GM10266 (cell line): ENCODE results near the gene TBC1D20.

Source experiments
- DNase-seq: peaks from one replicate; pipeline ENCODE4 v3.0.0; 2012; ENCODE audit errors: extremely low spot score
- CTCF ChIP-seq: IDR thresholded peaks from 2 replicates; pipeline ENCODE4 v1.5.1; 2012; ENCODE audit warnings: mild to moderate bottlenecking, low read depth; ENCODE audit not compliant: control insufficient read depth, insufficient read depth; ENCODE audit errors: missing control alignments

The TBC1D20 gene

GRCh38 chr20:401682-402495 is 60.4 kb downstream of the TBC1D20 start:
- TF ChIP-seq CTCF: no peak
- no peak for DNase-seq

- TF ChIP-seq CTCF: no peak
- no peak for DNase-seq
Observed at GRCh38 chr20:400454-401275, 61.7 kb downstream of the TBC1D20 start.

GRCh38 chr20:400128-400453 is 62.2 kb downstream of the TBC1D20 start:
- no peak for TF ChIP-seq CTCF

GRCh38 chr20:399182-399707 is 63.1 kb downstream of the TBC1D20 start:
- TF ChIP-seq CTCF: no peak

More at GRCh38 chr20:400128-400453, 62.2 kb downstream of the TBC1D20 start:
- DNase-seq: no peak

GRCh38 chr20:397432-398237 is 64.7 kb downstream of the TBC1D20 start:
- DNase-seq: no peak
- TF ChIP-seq CTCF: no peak

More at GRCh38 chr20:399182-399707, 63.1 kb downstream of the TBC1D20 start:
- DNase-seq: no peak

GRCh38 chr20:396619-397431 is 65.5 kb downstream of the TBC1D20 start:
- no peak for DNase-seq

More at GRCh38 chr20:396619-397431, 65.5 kb downstream of the TBC1D20 start:
- TF ChIP-seq CTCF: no peak
